ENCODE measurements around the gene FBLIM1.

Gene FBLIM1

GRCh38 chr1:15719381-15720120 lies 39.0 kb upstream of the FBLIM1 start:
- no peak for TF ChIP-seq CTCF (IDR thresholded peaks at IDR 0.05; ENCODE audit: borderline replicate concordance, control extremely low read depth, extremely low read depth, insufficient read depth, missing control alignments)
- in situ Hi-C loops (cut with MboI; ENCODE audit: low sequenced_read_pairs, unreplicated experiment) = no loop called here

GRCh38 chr1:15720861-15721260 lies 37.7 kb upstream of the FBLIM1 start:
- in situ Hi-C loops (cut with MboI; ENCODE audit: low sequenced_read_pairs, unreplicated experiment) = no loop called here
- no peak for DNase-seq (ENCODE audit: low spot score)
- TF ChIP-seq CTCF (IDR thresholded peaks at IDR 0.05; ENCODE audit: borderline replicate concordance, control extremely low read depth, extremely low read depth, insufficient read depth, missing control alignments) = no peak

More at GRCh38 chr1:15719381-15720120, 39.0 kb upstream of the FBLIM1 start:
- DNase-seq (ENCODE audit: low spot score) = no peak

GRCh38 chr1:15722411-15722810 lies 36.2 kb upstream of the FBLIM1 start:
- no peak for DNase-seq (ENCODE audit: low spot score)
- in situ Hi-C loops (cut with MboI; ENCODE audit: low sequenced_read_pairs, unreplicated experiment) = no loop called here
- no peak for TF ChIP-seq CTCF (IDR thresholded peaks at IDR 0.05; ENCODE audit: borderline replicate concordance, control extremely low read depth, extremely low read depth, insufficient read depth, missing control alignments)

DNA sequence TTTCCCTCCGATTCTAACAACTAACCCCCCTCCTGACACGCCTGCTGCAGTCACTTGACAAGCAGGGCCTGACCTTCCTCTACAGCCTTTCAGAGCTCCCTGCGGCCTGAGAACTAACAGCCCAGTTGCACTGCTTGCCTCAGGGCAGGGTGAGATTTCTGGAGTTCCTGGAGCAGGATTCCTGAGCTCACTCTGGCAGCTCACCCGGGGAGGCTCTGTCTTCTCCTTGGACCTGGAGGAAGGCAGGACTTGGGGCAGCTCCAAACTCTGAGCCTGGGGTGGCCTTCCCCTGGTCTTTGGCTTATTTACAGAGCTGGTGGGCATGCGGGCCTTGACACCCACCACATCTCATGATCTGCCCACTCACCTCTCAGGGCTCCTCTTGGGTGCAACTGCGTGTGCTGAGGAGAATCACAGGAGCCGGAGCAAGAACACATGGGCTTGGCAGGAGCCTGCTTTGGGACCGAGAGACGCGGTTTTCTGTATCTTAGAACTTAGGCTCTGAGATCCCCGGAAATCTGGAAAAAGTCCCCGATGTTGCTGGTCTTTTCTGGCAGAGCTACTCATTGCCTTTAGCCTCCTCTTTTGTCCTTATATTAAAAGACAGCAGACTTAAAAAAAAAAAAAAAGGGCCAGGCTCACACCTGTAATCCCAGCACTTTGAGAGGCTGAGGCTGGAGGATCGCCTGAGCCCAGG lies 35.6 kb upstream of the FBLIM1 start:
- no peak for TF ChIP-seq CTCF (IDR thresholded peaks at IDR 0.05; ENCODE audit: borderline replicate concordance, control extremely low read depth, extremely low read depth, insufficient read depth, missing control alignments)
- no peak for DNase-seq (ENCODE audit: low spot score)
- in situ Hi-C loops (cut with MboI; ENCODE audit: low sequenced_read_pairs, unreplicated experiment) = no loop called here

DNA sequence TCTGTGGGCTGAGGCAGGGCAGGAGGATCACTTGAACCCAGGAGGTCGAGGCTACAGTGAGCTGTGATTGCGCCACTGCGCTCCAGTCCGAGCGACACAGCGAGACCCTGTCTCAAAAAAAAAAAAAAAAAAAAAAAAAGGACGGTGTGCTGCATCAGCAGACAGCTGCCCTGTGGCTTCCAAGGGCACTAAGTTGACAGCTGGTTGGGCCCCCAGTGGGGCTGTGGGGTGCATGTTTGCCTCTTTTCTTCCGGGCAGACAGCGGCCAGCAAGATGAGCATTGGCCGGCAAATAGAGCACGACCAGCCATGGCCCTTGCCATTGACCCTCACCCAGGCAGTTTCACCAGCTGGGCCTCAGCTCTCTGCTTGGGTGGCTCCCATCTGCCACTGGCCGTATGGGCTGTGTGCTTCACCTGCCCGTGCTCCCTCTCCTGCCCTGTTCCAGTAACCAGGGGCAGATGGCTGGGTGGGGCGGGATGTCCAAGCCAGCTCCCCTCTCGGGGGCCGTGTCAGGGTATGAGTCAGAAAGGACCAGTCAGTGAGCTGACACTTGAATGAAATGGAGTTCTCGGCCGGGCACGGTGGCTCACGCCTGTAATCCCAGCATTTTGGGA lies 34.9 kb upstream of the FBLIM1 start:
- in situ Hi-C loops (cut with MboI; ENCODE audit: low sequenced_read_pairs, unreplicated experiment) = no loop called here
- DNase-seq (ENCODE audit: low spot score) = no peak
- no peak for TF ChIP-seq CTCF (IDR thresholded peaks at IDR 0.05; ENCODE audit: borderline replicate concordance, control extremely low read depth, extremely low read depth, insufficient read depth, missing control alignments)

- no peak for TF ChIP-seq CTCF (IDR thresholded peaks at IDR 0.05; ENCODE audit: borderline replicate concordance, control extremely low read depth, extremely low read depth, insufficient read depth, missing control alignments)
- in situ Hi-C loops (cut with MboI; ENCODE audit: low sequenced_read_pairs, unreplicated experiment) = loop anchor here (25.0 kb wide), 1 partner anchor 388 kb away; no protein-coding TSS in a partner anchor
- no peak for DNase-seq (ENCODE audit: low spot score)
Observed at GRCh38 chr1:15724949-15725880, 33.4 kb upstream of the FBLIM1 start.
